HepG2 (cell line): ENCODE measurements around the gene METTL23. TPM values are rescaled to one million over a fixed set of nuclear protein-coding genes. Genes with fewer than 3 reads are reported as not detected.

ENCODE experiments used
- AGO1 ChIP-seq: fragments of 200-400 bp; formaldehyde crosslinking; IDR thresholded peaks from 2 replicates; pipeline ENCODE4 v1.6.1; 2017; ENCODE audit warnings: mild to moderate bottlenecking, low read depth, low read length, moderate library complexity; ENCODE audit not compliant: poor library complexity, severe bottlenecking
- CHD2 ChIP-seq: IDR thresholded peaks from 2 replicates; pipeline ENCODE4 v1.6.1; 2011; ENCODE audit warnings: low read depth, low read length, improper control_type of control experiment
- FOXJ3 ChIP-seq: sonication (generic); formaldehyde crosslinking; IDR thresholded peaks from 2 replicates; pipeline ENCODE4 v1.4.0; 2020; ENCODE audit warnings: missing genetic modification reagents, mild to moderate bottlenecking, borderline replicate concordance
- FOXP1 ChIP-seq, 2 experiments: fragments of 450-650 bp in 1 of 2; IDR thresholded peaks; 2 replicates each; pipeline ENCODE4 v1.6.1; 2017 to 2018; ENCODE audit warnings: antibody characterized with exemption in 1 of 2
- HDAC2 ChIP-seq: sonication (generic); formaldehyde crosslinking; IDR thresholded peaks from 2 replicates; pipeline ENCODE4 v1.4.0; 2020; ENCODE audit warnings: missing genetic modification reagents
- MAFK ChIP-seq, 2 experiments: IDR thresholded peaks in 1 of 2; conservative IDR thresholded peaks in 1 of 2; 2 replicates each; pipeline ENCODE4 v1.6.1; 2011; ENCODE audit warnings: improper control_type of control experiment in 2 of 2, low read length in 2 of 2
- PBX3 ChIP-seq: sonication (generic); formaldehyde crosslinking; IDR thresholded peaks from 2 replicates; pipeline ENCODE4 v1.8.1; 2023; ENCODE audit warnings: missing genetic modification reagents, inconsistent platforms, borderline replicate concordance
- RARG ChIP-seq: sonication (generic); formaldehyde crosslinking; IDR thresholded peaks from 2 replicates; pipeline ENCODE4 v1.4.0; 2020; ENCODE audit warnings: low read depth, mild to moderate bottlenecking, missing genetic modification reagents
- REST ChIP-seq, 2 experiments: IDR thresholded peaks; 2 replicates each; pipeline ENCODE4 v1.6.1; 2011 to 2012; ENCODE audit warnings: low read length in 2 of 2, borderline replicate concordance in 1 of 2, low read depth in 1 of 2, mild to moderate bottlenecking in 1 of 2, moderate library complexity in 1 of 2
- TARDBP ChIP-seq: sonication (generic); formaldehyde crosslinking; IDR thresholded peaks from 2 replicates; pipeline ENCODE4 v1.8.0; 2022; ENCODE audit warnings: mild to moderate bottlenecking, missing genetic modification reagents
- USF2 ChIP-seq, 2 experiments: sonication (generic) in 1 of 2; formaldehyde crosslinking in 1 of 2; IDR thresholded peaks; 2 replicates each; pipeline versions ENCODE4 v1.5.1 to v1.6.1; 2011 to 2020; ENCODE audit warnings: borderline replicate concordance in 1 of 2, low read depth in 1 of 2, low read length in 1 of 2, mild to moderate bottlenecking in 1 of 2, missing genetic modification reagents in 1 of 2, moderate library complexity in 1 of 2
- ZBTB43 ChIP-seq: sonication (generic); formaldehyde crosslinking; conservative IDR thresholded peaks from 2 replicates; pipeline ENCODE4 v1.4.0; 2020; ENCODE audit warnings: missing genetic modification reagents
- ZNF281 ChIP-seq: sonication (generic); formaldehyde crosslinking; IDR thresholded peaks from 2 replicates; pipeline ENCODE4 v1.4.0; 2020; ENCODE audit warnings: missing genetic modification reagents, borderline replicate concordance
- ZNF670 ChIP-seq: sonication (generic); formaldehyde crosslinking; IDR thresholded peaks from 2 replicates; pipeline ENCODE4 v1.8.0; 2022; ENCODE audit warnings: mild to moderate bottlenecking, missing genetic modification reagents, borderline replicate concordance
- polyA plus RNA-seq, 8 experiments: library from polyadenylated mRNA; depleted of rRNA in 3 of 8; stranded (reverse) in 7 of 8; unstranded in 1 of 8; fragments of >200 nt; fragmentation: Illumina TruSeq in 4 of 8; extraction: Trizol in 4 of 8; gene quantifications; 2 replicates each; pipeline versions ENCODE4 v1.2.1 to v1.2.3, GENCODE V29; 2011 to 2016; ENCODE audit warnings: low read depth in 4 of 8, missing spikeins in 1 of 8, mixed read lengths in 1 of 8; ENCODE audit not compliant: insufficient read depth in 1 of 8
- total RNA-seq, 5 experiments: library from RNA; depleted of rRNA; stranded (reverse); fragments of >200 nt; fragmentation: Illumina TruSeq; extraction: Trizol; gene quantifications; 2 replicates each; pipeline ENCODE4 v1.2.3, GENCODE V29; 2016; ENCODE audit warnings: low read depth in 1 of 5

The METTL23 gene
- total and polyA plus RNA-seq, 2 of the 13 experiments (the other 11 are each of a cell fraction or from before 2014, with no cell fraction given), result 39.9 to 104 TPM

- TF ChIP-seq REST (IDR thresholded peaks at IDR 0.05; ENCODE audit: borderline replicate concordance in 1 of 2, low read depth in 1 of 2, low read length in 2 of 2) (peak in 1 of 2 experiments; percentile 9; a peak in 2 of 4 replicates), MAFK (conservative IDR thresholded peaks at IDR 0.05 in 1 of 2, IDR thresholded peaks at IDR 0.05 in 1 of 2; ENCODE audit: low read length in 2 of 2) (no peak), USF2 (IDR thresholded peaks at IDR 0.05; ENCODE audit: low read depth, low read length) (no peak), USF2 (CRISPR knock-in tag; IDR thresholded peaks at IDR 0.05; ENCODE audit: borderline replicate concordance) (no peak; the same call in 1 of the 2 replicates), ZNF670 (CRISPR knock-in tag) (peak; percentile 83), ZBTB43 (CRISPR knock-in tag) (no peak), ZNF281 (no peak), FOXJ3 (CRISPR knock-in tag) (no peak), CHD2 (no peak), HDAC2 (CRISPR knock-in tag) (peak; percentile 36; the same call in 1 of the 2 replicates), PBX3 (CRISPR knock-in tag) (no peak), FOXP1 (IDR thresholded peaks at IDR 0.05) (no peak), FOXP1 (CRISPR knock-in tag; IDR thresholded peaks at IDR 0.05) (no peak), RARG (CRISPR knock-in tag) (no peak), AGO1 (peak; percentile 51), TARDBP (CRISPR knock-in tag) (peak; percentile 62)
Observed at GRCh38 chr17:76726776-76727718, at the start of gene METTL23 (continued).
